Liver (tissue), 9 donors: ENCODE results near the gene SCYGR8. TPM values are rescaled to one million over a fixed set of nuclear protein-coding genes. Genes with fewer than 3 reads are reported as not detected.
A peak's percentile ranks its signal among the peaks of the same experiment; 100 is the strongest.

Experiments
- DNase-seq: peaks from one replicate; pipeline ENCODE4 v3.0.0-alpha.2; 2017; ENCODE audit warnings: low spot score
- H3K27ac ChIP-seq, 2 donors: one replicate each; pipeline ENCODE4 v1.7.0; 2013; ENCODE audit warnings: inconsistent platforms in 2 of 2, low read length in 2 of 2, control low read depth in 1 of 2, low read depth in 1 of 2, mild to moderate bottlenecking in 1 of 2
- H3K27me3 ChIP-seq, 4 donors: one replicate each; pipeline versions ENCODE4 v1.6.1 to v1.7.0; 2013; ENCODE audit warnings: low read length in 3 of 4, inconsistent platforms in 1 of 4, mild to moderate bottlenecking in 1 of 4, moderate library complexity in 1 of 4; ENCODE audit not compliant: control insufficient read depth in 4 of 4, insufficient read depth in 4 of 4
- H3K36me3 ChIP-seq, 4 donors: one replicate each; pipeline versions ENCODE4 v1.6.1 to v1.7.0; 2013; ENCODE audit warnings: low read length in 3 of 4, mild to moderate bottlenecking in 3 of 4, low read depth in 1 of 4, moderate library complexity in 1 of 4; ENCODE audit not compliant: control insufficient read depth in 4 of 4, insufficient read depth in 3 of 4
- H3K4me1 ChIP-seq, 4 donors: one replicate each; pipeline versions ENCODE4 v1.6.1 to v1.7.0; 2013; ENCODE audit warnings: low read length in 3 of 4, mild to moderate bottlenecking in 3 of 4, moderate library complexity in 1 of 4; ENCODE audit not compliant: control insufficient read depth in 4 of 4, insufficient read depth in 4 of 4
- H3K4me3 ChIP-seq, 3 donors: one replicate each; pipeline versions ENCODE4 v1.6.1 to v1.7.0; 2013; ENCODE audit warnings: low read length in 3 of 3, control low read depth in 1 of 3, low read depth in 1 of 3, mild to moderate bottlenecking in 1 of 3
- H3K9ac ChIP-seq, 2 donors: one replicate each; pipeline ENCODE4 v1.7.0; 2013; ENCODE audit warnings: low read length in 2 of 2, mild to moderate bottlenecking in 2 of 2, moderate library complexity in 2 of 2, control low read depth in 1 of 2, low read depth in 1 of 2
- H3K9me3 ChIP-seq, 4 donors: one replicate each; pipeline versions ENCODE4 v1.6.1 to v1.7.0; 2013; ENCODE audit warnings: low read length in 3 of 4; ENCODE audit not compliant: control insufficient read depth in 4 of 4
- ATF3 ChIP-seq: IDR thresholded peaks from 2 replicates; pipeline ENCODE4 v1.6.1; 2016; ENCODE audit warnings: antibody characterized with exemption
- CTCF ChIP-seq: fragments of 150-350 bp; IDR thresholded peaks from 2 replicates; pipeline ENCODE4 v1.5.1; 2017; ENCODE audit warnings: improper control_type of control experiment, low read depth, low read length; ENCODE audit not compliant: missing input control
- EGR1 ChIP-seq, 2 donors: IDR thresholded peaks; 2 replicates each; pipeline ENCODE4 v1.6.1; 2016 to 2018; ENCODE audit warnings: antibody characterized with exemption in 2 of 2, low read depth in 2 of 2
- FOXA1 ChIP-seq: IDR thresholded peaks from 2 replicates; pipeline ENCODE4 v1.6.1; 2016; ENCODE audit warnings: antibody characterized with exemption
- FOXA2 ChIP-seq: IDR thresholded peaks from 2 replicates; pipeline ENCODE4 v1.6.1; 2016; ENCODE audit warnings: antibody characterized with exemption
- GABPA ChIP-seq, 2 donors: IDR thresholded peaks in 1 of 2; conservative IDR thresholded peaks in 1 of 2; 2 replicates each; pipeline ENCODE4 v1.6.1; 2016; ENCODE audit warnings: antibody characterized with exemption in 2 of 2, mild to moderate bottlenecking in 1 of 2, moderate library complexity in 1 of 2
- HNF4A ChIP-seq, 2 donors: conservative IDR thresholded peaks; 2 replicates each; pipeline ENCODE4 v1.6.1; 2016; ENCODE audit warnings: antibody characterized with exemption in 2 of 2, mild to moderate bottlenecking in 2 of 2
- HNF4G ChIP-seq: IDR thresholded peaks from 2 replicates; pipeline ENCODE4 v1.6.1; 2016; ENCODE audit warnings: antibody characterized with exemption
- JUND ChIP-seq, 2 donors: IDR thresholded peaks; 2 replicates each; pipeline ENCODE4 v1.6.1; 2016; ENCODE audit warnings: antibody characterized with exemption in 2 of 2
- MAX ChIP-seq: IDR thresholded peaks from 2 replicates; pipeline ENCODE4 v1.6.1; 2016; ENCODE audit warnings: antibody characterized with exemption
- NR2F2 ChIP-seq: IDR thresholded peaks from 2 replicates; pipeline ENCODE4 v1.6.1; 2016; ENCODE audit warnings: antibody characterized with exemption
- RAD21 ChIP-seq, 2 donors: IDR thresholded peaks; 2 replicates each; pipeline ENCODE4 v1.6.1; 2016; ENCODE audit warnings: antibody characterized with exemption in 2 of 2, mild to moderate bottlenecking in 2 of 2
- REST ChIP-seq: IDR thresholded peaks from 2 replicates; pipeline ENCODE4 v1.6.1; 2016; ENCODE audit warnings: antibody characterized with exemption, mild to moderate bottlenecking
- RXRA ChIP-seq, 2 donors: IDR thresholded peaks; 2 replicates each; pipeline ENCODE4 v1.6.1; 2017 to 2018; ENCODE audit warnings: antibody characterized with exemption in 2 of 2, mild to moderate bottlenecking in 1 of 2
- SP1 ChIP-seq: IDR thresholded peaks from 2 replicates; pipeline ENCODE4 v1.6.1; 2018; ENCODE audit warnings: antibody characterized with exemption, mild to moderate bottlenecking
- TAF1 ChIP-seq: conservative IDR thresholded peaks from 2 replicates; pipeline ENCODE4 v1.6.1; 2016; ENCODE audit warnings: antibody characterized with exemption, mild to moderate bottlenecking
- YY1 ChIP-seq: IDR thresholded peaks from 2 replicates; pipeline ENCODE4 v1.6.1; 2016; ENCODE audit warnings: antibody characterized with exemption, mild to moderate bottlenecking
- ZBTB33 ChIP-seq: IDR thresholded peaks from 2 replicates; pipeline ENCODE4 v1.6.1; 2016; ENCODE audit warnings: antibody characterized with exemption
- WGBS: extraction: QIAGEN DNeasy Blood & Tissue Kit; methylation state at CpG from one replicate; pipeline ENCODE4 v1.1.7; 2013; 5-methylcytosine and 5-hydroxymethylcytosine counted together
- polyA plus RNA-seq, 2 donors: library from polyadenylated mRNA; stranded (reverse) in 1 of 2; unstranded in 1 of 2; fragments of 200-250 nt in 1 of 2; fragments of >200 nt in 1 of 2; fragmentation: Nextera tagmentation in 1 of 2; extraction: Ambion mirVana in 1 of 2; gene quantifications; one replicate each; pipeline versions ENCODE4 v1.2.1 to v1.2.3, GENCODE V29; 2013 to 2015
- total RNA-seq, 2 donors: library from RNA; depleted of rRNA; stranded (reverse); fragments of >200 nt; gene quantifications; one replicate each; pipeline ENCODE4 v1.2.3, GENCODE V29; 2014
- donor health status: healthy.
- donor health status: healthy.
- donor health status: healthy.
- donor health status: healthy.
- donor health status: healthy.

Gene SCYGR8
- total and polyA plus RNA-seq, 4 donors, result not detected

- TF ChIP-seq EGR1 (IDR thresholded peaks at IDR 0.05; ENCODE audit: low read depth in 2 of 2) (no peak), HNF4G (no peak), RXRA (IDR thresholded peaks at IDR 0.05) (no peak), FOXA1 (no peak), GABPA (IDR thresholded peaks at IDR 0.05 in 1 of 2, conservative IDR thresholded peaks at IDR 0.05 in 1 of 2) (no peak), RAD21 (IDR thresholded peaks at IDR 0.05) (no peak), SP1 (no peak), ATF3 (no peak), JUND (IDR thresholded peaks at IDR 0.05) (no peak), YY1 (no peak), MAX (no peak), FOXA2 (no peak), REST (no peak), ZBTB33 (no peak), HNF4A (conservative IDR thresholded peaks at IDR 0.05) (no peak), NR2F2 (no peak), TAF1 (no peak), CTCF (no peak)
- 98% methylated on average over 2 of the region's 2 CpGs for WGBS
- Histone ChIP-seq H3K4me3 (peak overlapping the region in 2 of 3 donors; percentile 0 to 42), H3K4me1 (peaks cover 6 to 22% (median 7%) of the 10 kb centered on the region in 4 donors), H3K9me3 (no peaks in the 10 kb centered on the region), H3K9ac (peak overlapping the region in 1 of 2 donors; percentile 27), H3K36me3 (peaks cover 0 to 2% (median 0%) of the 10 kb centered on the region in 4 donors), H3K27me3 (no peaks in the 10 kb centered on the region), H3K27ac (peak overlapping the region in 1 of 2 donors; percentile 95)
- DNase-seq, result no peak
These were observed 29.2 kb upstream of the SCYGR8 start for GRCh38 chr2:227716501-227716900.
